GM12878 (cell line): ENCODE data around the gene MAPKAP1. TPM values are rescaled to one million over a fixed set of nuclear protein-coding genes. Genes with fewer than 3 reads are reported as not detected.

Experiments
- ATF2 ChIP-seq: IDR thresholded peaks from 2 replicates; pipeline ENCODE4 v1.6.1; 2012; ENCODE audit warnings: low read length, inconsistent platforms
- CBFB ChIP-seq: IDR thresholded peaks from 2 replicates; pipeline ENCODE4 v1.6.1; 2016; ENCODE audit warnings: antibody characterized with exemption, low read depth
- CBX5 ChIP-seq: sonication (generic); IDR thresholded peaks from 2 replicates; pipeline ENCODE4 v1.6.1; 2016; ENCODE audit warnings: low read depth, moderate library complexity, mild to moderate bottlenecking, inconsistent platforms
- CHD1 ChIP-seq: IDR thresholded peaks from 2 replicates; pipeline ENCODE4 v1.6.1; 2012; ENCODE audit warnings: low read depth, low read length, improper control_type of control experiment
- CUX1 ChIP-seq: IDR thresholded peaks from 2 replicates; pipeline ENCODE4 v1.6.1; 2012; ENCODE audit warnings: improper control_type of control experiment, low read depth, low read length; ENCODE audit not compliant: insufficient replicate concordance
- DPF2 ChIP-seq: fragments of 450-650 bp; IDR thresholded peaks from 2 replicates; pipeline ENCODE4 v1.6.1; 2017; ENCODE audit warnings: mild to moderate bottlenecking
- FOS ChIP-seq: IDR thresholded peaks from 3 replicates; pipeline ENCODE4 v1.6.1; 2011; ENCODE audit warnings: borderline replicate concordance; ENCODE audit not compliant: insufficient read length; ENCODE audit errors: extremely low read depth
- FOXK2 ChIP-seq: fragments of 450-650 bp; IDR thresholded peaks from 2 replicates; pipeline ENCODE4 v1.6.1; 2017; ENCODE audit warnings: mild to moderate bottlenecking, moderate library complexity
- FOXM1 ChIP-seq: IDR thresholded peaks from 2 replicates; pipeline ENCODE4 v1.6.1; 2012; ENCODE audit warnings: low read depth, mild to moderate bottlenecking, inconsistent platforms, low read length, moderate library complexity
- IKZF2 ChIP-seq, 2 experiments: fragments of 450-650 bp; IDR thresholded peaks; 2 replicates each; pipeline ENCODE4 v1.6.1; 2017; ENCODE audit warnings: mild to moderate bottlenecking in 2 of 2, moderate library complexity in 2 of 2
- JUND ChIP-seq: IDR thresholded peaks from 2 replicates; pipeline ENCODE4 v1.6.1; 2012; ENCODE audit warnings: low read depth, mild to moderate bottlenecking, low read length, improper control_type of control experiment, moderate library complexity
- MAX ChIP-seq: IDR thresholded peaks from 2 replicates; pipeline ENCODE4 v1.6.1; 2012; ENCODE audit warnings: low read depth, low read length, improper control_type of control experiment
- NFIC ChIP-seq: IDR thresholded peaks from 2 replicates; pipeline ENCODE4 v1.6.1; 2012; ENCODE audit warnings: low read depth, mild to moderate bottlenecking, inconsistent platforms, low read length, moderate library complexity
- NFYB ChIP-seq: IDR thresholded peaks from 2 replicates; pipeline ENCODE4 v1.6.1; 2011; ENCODE audit warnings: low read depth, mild to moderate bottlenecking, low read length, improper control_type of control experiment, moderate library complexity; ENCODE audit not compliant: insufficient read depth
- NR2C2 ChIP-seq: IDR thresholded peaks from 2 replicates; pipeline ENCODE4 v1.6.1; 2011; ENCODE audit warnings: borderline replicate concordance, low read depth; ENCODE audit not compliant: control insufficient read depth, insufficient read length
- RELB ChIP-seq: fragments of 450-650 bp; IDR thresholded peaks from 2 replicates; pipeline ENCODE4 v1.6.1; 2017; ENCODE audit warnings: low read depth, mild to moderate bottlenecking, moderate library complexity
- SMC3 ChIP-seq: IDR thresholded peaks from 2 replicates; pipeline ENCODE4 v1.6.1; 2011; ENCODE audit warnings: low read length, improper control_type of control experiment, borderline replicate concordance
- SUPT20H ChIP-seq: IDR thresholded peaks from 2 replicates; pipeline ENCODE4 v1.6.1; 2011; ENCODE audit warnings: low read depth, mild to moderate bottlenecking, low read length, moderate library complexity, borderline replicate concordance; ENCODE audit not compliant: control insufficient read depth
- USF1 ChIP-seq: IDR thresholded peaks from 2 replicates; pipeline ENCODE4 v1.6.1; 2011; ENCODE audit warnings: borderline replicate concordance, low read depth, mild to moderate bottlenecking, moderate library complexity, mixed read lengths, low read length; ENCODE audit not compliant: insufficient read depth; ENCODE audit errors: extremely low read length
- polyA plus RNA-seq, 11 experiments: library from polyadenylated mRNA; depleted of rRNA in 4 of 11; unstranded in 6 of 11; stranded (reverse) in 5 of 11; fragments of >200 nt; fragmentation: Nextera tagmentation in 4 of 11; fragmentation: Illumina TruSeq in 1 of 11; extraction: Ambion mirVana in 4 of 11; extraction: Trizol in 1 of 11; gene quantifications; 1 replicate in 1 of 11; 2 replicates in 10 of 11; pipeline versions ENCODE4 v1.2.1 to v1.2.3, GENCODE V29; 2011 to 2016; ENCODE audit warnings: inconsistent platforms in 2 of 11, missing spikeins in 2 of 11, low read depth in 1 of 11
- total RNA-seq, 4 experiments: library from RNA; depleted of rRNA in 3 of 4; stranded (reverse); fragments of >200 nt in 3 of 4; fragmentation: Illumina TruSeq in 1 of 4; extraction: Trizol in 1 of 4; gene quantifications; 2 replicates each; pipeline versions ENCODE4 v1.2.1 to v1.2.3, GENCODE V29; 2013 to 2021

The MAPKAP1 gene
- total and polyA plus RNA-seq, 10 of the 15 experiments (the other 5 are each of a cell fraction or from before 2014, with no cell fraction given), result 5.1 to 188 (median 105) TPM

GRCh38 chr9:125513668-125514413 lies 193.2 kb downstream of the MAPKAP1 start (continued):
- no peak for TF ChIP-seq CUX1
- TF ChIP-seq ATF2, result no peak
- peak; percentile 28; the same call in 1 of the 2 replicates for TF ChIP-seq NFIC
- no peak for TF ChIP-seq NFYB
- no peak for TF ChIP-seq NR2C2
- no peak for TF ChIP-seq FOXK2
- no peak for TF ChIP-seq FOS
- no peak for TF ChIP-seq CHD1
- TF ChIP-seq IKZF2 (IDR thresholded peaks at IDR 0.05), result peak; percentile 80 to 84
- no peak for TF ChIP-seq SUPT20H
- no peak for TF ChIP-seq FOXM1
- TF ChIP-seq RELB, result 0 out of 2 replicates have a peak, but pooled peaks have one; percentile 60
- no peak for TF ChIP-seq MAX
- TF ChIP-seq DPF2, result peak; percentile 22; the same call in 1 of the 2 replicates
- TF ChIP-seq CBX5, result no peak
- no peak for TF ChIP-seq SMC3
- peak; percentile 51 for TF ChIP-seq USF1
- no peak for TF ChIP-seq CBFB
- no peak for TF ChIP-seq JUND
